NCI-H1694 (cell line): ENCODE results near the gene LMNA.
"Not testable (repeated sequence)": the region's sequence is repeated elsewhere in the genome, so short reads cannot be mapped to it uniquely, and the experiment has no call there.

ENCODE experiments used
- DNase-seq: peaks from one replicate; lab custom pipeline; 2025; lab: John Stamatoyannopoulos, UW

The LMNA gene

GRCh38 chr1:156114101-156114918, at the start of gene LMNA:
TSS of gene LMNA (plus strand) at chr1:156114711. CDS start at chr1:156114919, 208 bp downstream.
- peak; percentile 72 for DNase-seq

- no peak for DNase-seq
Measured at GRCh38 chr1:156065212-156065611, 49.3 kb upstream of the LMNA start.

GRCh38 chr1:156065871-156066270, 48.6 kb upstream of the LMNA start:
- DNase-seq: no peak

- no peak for DNase-seq
Measured at GRCh38 chr1:156067262-156067661, 47.2 kb upstream of the LMNA start.

GRCh38 chr1:156069490-156070455, 44.7 kb upstream of the LMNA start:
- no peak for DNase-seq

GRCh38 chr1:156070548-156070947, 44.0 kb upstream of the LMNA start:
- peak; percentile 97 for DNase-seq

- DNase-seq: not testable (repeated sequence)
Measured at GRCh38 chr1:156071332-156071816, 43.1 kb upstream of the LMNA start.

- DNase-seq: no peak
Measured at GRCh38 chr1:156072251-156072650, 42.3 kb upstream of the LMNA start.

- no peak for DNase-seq
Measured at GRCh38 chr1:156073110-156073687, 41.3 kb upstream of the LMNA start.

- DNase-seq: no peak
Measured at GRCh38 chr1:156073740-156074139, 40.8 kb upstream of the LMNA start.

- DNase-seq: no peak
Measured at GRCh38 chr1:156074661-156075060, 39.9 kb upstream of the LMNA start.

- DNase-seq: no peak
Measured at GRCh38 chr1:156075162-156075561, 39.3 kb upstream of the LMNA start.

- no peak for DNase-seq
Measured at GRCh38 chr1:156075775-156076204, 38.7 kb upstream of the LMNA start.

GRCh38 chr1:156076609-156077429, 37.7 kb upstream of the LMNA start:
- no peak for DNase-seq

GRCh38 chr1:156077430-156077760, 37.1 kb upstream of the LMNA start:
- DNase-seq: no peak

GRCh38 chr1:156078728-156079127, 35.8 kb upstream of the LMNA start:
- no peak for DNase-seq

GRCh38 chr1:156079762-156080161, 34.7 kb upstream of the LMNA start:
- DNase-seq: no peak

- DNase-seq: no peak
Measured at GRCh38 chr1:156080241-156080862, 34.2 kb upstream of the LMNA start.

- DNase-seq: no peak
Measured at GRCh38 chr1:156080863-156081179, 33.7 kb upstream of the LMNA start.

GRCh38 chr1:156081180-156081916, 33.2 kb upstream of the LMNA start:
- DNase-seq: no peak
